BLaER1 treated with 17β-estradiol and CSF1 and Interleukin-3, amounts not matched to agents 10 nM and 100 nM (cell line): ENCODE results near the gene EMP1.

ENCODE experiments used
- H3K27ac ChIP-seq, 11 experiments: shearing (Covaris generic); formaldehyde crosslinking; 2 replicates each; pipeline ENCODE4 v1.8.1; 2022
- H3K27me3 ChIP-seq, 11 experiments: shearing (Covaris generic); formaldehyde crosslinking; 2 replicates each; pipeline ENCODE4 v1.8.1; 2022
- H3K36me3 ChIP-seq, 11 experiments: shearing (Covaris generic); formaldehyde crosslinking; 2 replicates each; pipeline ENCODE4 v1.8.1; 2022
- H3K4me1 ChIP-seq, 10 experiments: shearing (Covaris generic); formaldehyde crosslinking; 2 replicates each; pipeline ENCODE4 v1.8.1; 2022
- H3K4me2 ChIP-seq, 11 experiments: shearing (Covaris generic); formaldehyde crosslinking; 2 replicates each; pipeline ENCODE4 v1.8.1; 2022
- H3K4me3 ChIP-seq, 10 experiments: shearing (Covaris generic); formaldehyde crosslinking; 2 replicates each; pipeline ENCODE4 v1.8.1; 2022
- H3K9ac ChIP-seq, 11 experiments: shearing (Covaris generic); formaldehyde crosslinking; 2 replicates each; pipeline ENCODE4 v1.8.1; 2022
- H3K9me3 ChIP-seq, 11 experiments: shearing (Covaris generic); formaldehyde crosslinking; replicated peaks in 1 of 11; 2 replicates each; pipeline ENCODE4 v1.8.1; 2022
- H4K20me1 ChIP-seq, 11 experiments: shearing (Covaris generic); formaldehyde crosslinking; 2 replicates each; pipeline ENCODE4 v1.8.1; 2022
- Cebpa-rat ChIP-seq, 11 experiments: shearing (Covaris generic); IDR thresholded peaks; 2 replicates each; pipeline ENCODE4 v1.8.1; 2022

The EMP1 gene

GRCh38 chr12:13227191-13227590 is 30.7 kb downstream of the EMP1 start:
- H3K9me3 ChIP-seq: peaks cover 5 to 10% (median 8%) of the 10 kb centered on the region in 11 experiments; a peak in 17 of 22 replicates
- no peaks in the 10 kb centered on the region for H4K20me1 ChIP-seq
- H3K27ac ChIP-seq: no peak overlapping the region
- no peak overlapping the region for H3K4me2 ChIP-seq
- no peaks in the 10 kb centered on the region for H3K36me3 ChIP-seq
- peaks cover 0 to 4% (median 0%) of the 10 kb centered on the region in 10 experiments; a peak in 2 of 20 replicates for H3K4me1 ChIP-seq
- no peak overlapping the region for H3K9ac ChIP-seq
- no peaks in the 10 kb centered on the region for H3K27me3 ChIP-seq
- TF ChIP-seq Cebpa-rat (IDR thresholded peaks at IDR 0.05): no peak
- no peak overlapping the region for H3K4me3 ChIP-seq

GRCh38 chr12:13228579-13228978 is 32.1 kb downstream of the EMP1 start:
- H3K4me3 ChIP-seq: no peak overlapping the region
- no peak for TF ChIP-seq Cebpa-rat (IDR thresholded peaks at IDR 0.05)
- no peaks in the 10 kb centered on the region for H3K36me3 ChIP-seq
- H3K27me3 ChIP-seq: no peaks in the 10 kb centered on the region
- H4K20me1 ChIP-seq: no peaks in the 10 kb centered on the region
- peaks cover 6 to 13% (median 11%) of the 10 kb centered on the region in 11 experiments; a peak in 17 of 22 replicates for H3K9me3 ChIP-seq
- H3K27ac ChIP-seq: no peak overlapping the region
- H3K4me2 ChIP-seq: no peak overlapping the region
- H3K9ac ChIP-seq: no peak overlapping the region
- H3K4me1 ChIP-seq: no peaks in the 10 kb centered on the region

GRCh38 chr12:13229504-13229903 is 33.0 kb downstream of the EMP1 start:
- Histone ChIP-seq H3K4me2 (no peak overlapping the region), H3K4me3 (no peak overlapping the region), H4K20me1 (no peaks in the 10 kb centered on the region), H3K27me3 (no peaks in the 10 kb centered on the region), H3K4me1 (no peaks in the 10 kb centered on the region), H3K27ac (no peak overlapping the region), H3K36me3 (no peaks in the 10 kb centered on the region), H3K9ac (no peak overlapping the region), H3K9me3 (peaks cover 6 to 13% (median 11%) of the 10 kb centered on the region in 11 experiments; a peak in 17 of 22 replicates)
- no peak for TF ChIP-seq Cebpa-rat (IDR thresholded peaks at IDR 0.05)

- Histone ChIP-seq H3K9ac (no peak overlapping the region), H4K20me1 (no peaks in the 10 kb centered on the region), H3K4me2 (no peak overlapping the region), H3K36me3 (no peaks in the 10 kb centered on the region), H3K27ac (no peak overlapping the region), H3K27me3 (no peaks in the 10 kb centered on the region), H3K4me3 (no peak overlapping the region), H3K9me3 (peaks cover 6 to 13% (median 11%) of the 10 kb centered on the region in 11 experiments; a peak in 17 of 22 replicates), H3K4me1 (no peaks in the 10 kb centered on the region)
- no peak for TF ChIP-seq Cebpa-rat (IDR thresholded peaks at IDR 0.05)
Observed at GRCh38 chr12:13230500-13230899, 34.0 kb downstream of the EMP1 start.

- Histone ChIP-seq H3K4me3 (no peak overlapping the region), H3K27me3 (no peaks in the 10 kb centered on the region)
Observed at GRCh38 chr12:13233830-13234641, 37.5 kb downstream of the EMP1 start.

GRCh38 chr12:13238204-13238603 is 41.7 kb downstream of the EMP1 start:
- no peaks in the 10 kb centered on the region for H3K36me3 ChIP-seq
- H3K27ac ChIP-seq: no peak overlapping the region
- H3K9ac ChIP-seq: no peak overlapping the region
- H3K4me3 ChIP-seq: no peak overlapping the region
- H3K4me1 ChIP-seq: peaks cover 0 to 6% (median 0%) of the 10 kb centered on the region in 10 experiments; a peak in 1 of 20 replicates
- no peaks in the 10 kb centered on the region for H3K9me3 ChIP-seq
- H4K20me1 ChIP-seq: no peaks in the 10 kb centered on the region; a peak in 1 of 22 replicates
- H3K4me2 ChIP-seq: no peak overlapping the region
- TF ChIP-seq Cebpa-rat (IDR thresholded peaks at IDR 0.05): no peak
- H3K27me3 ChIP-seq: no peaks in the 10 kb centered on the region

More at GRCh38 chr12:13233830-13234641, 37.5 kb downstream of the EMP1 start:
- no peak overlapping the region for H3K27ac ChIP-seq
- H3K36me3 ChIP-seq: no peaks in the 10 kb centered on the region
- TF ChIP-seq Cebpa-rat (IDR thresholded peaks at IDR 0.05): no peak
- no peak overlapping the region for H3K4me2 ChIP-seq
- H3K9me3 ChIP-seq: peaks cover 6 to 13% (median 11%) of the 10 kb centered on the region in 11 experiments; a peak in 17 of 22 replicates
- no peaks in the 10 kb centered on the region; a peak in 1 of 22 replicates for H4K20me1 ChIP-seq
- H3K9ac ChIP-seq: no peak overlapping the region
- no peaks in the 10 kb centered on the region for H3K4me1 ChIP-seq

- no peak overlapping the region for H3K27ac ChIP-seq
- no peak overlapping the region for H3K4me3 ChIP-seq
- H3K9ac ChIP-seq: no peak overlapping the region
- H4K20me1 ChIP-seq: no peaks in the 10 kb centered on the region; a peak in 1 of 22 replicates
- H3K36me3 ChIP-seq: no peaks in the 10 kb centered on the region
- H3K4me1 ChIP-seq: peaks cover 0 to 6% (median 0%) of the 10 kb centered on the region in 10 experiments; a peak in 1 of 20 replicates
- no peak overlapping the region for H3K4me2 ChIP-seq
- H3K9me3 ChIP-seq: no peaks in the 10 kb centered on the region
- no peak for TF ChIP-seq Cebpa-rat (IDR thresholded peaks at IDR 0.05)
- H3K27me3 ChIP-seq: no peaks in the 10 kb centered on the region
Observed at GRCh38 chr12:13241833-13242488, 45.4 kb downstream of the EMP1 start.

GRCh38 chr12:13242936-13243335 is 46.4 kb downstream of the EMP1 start:
- Histone ChIP-seq H3K4me1 (peaks cover 0 to 6% (median 0%) of the 10 kb centered on the region in 10 experiments; a peak in 1 of 20 replicates), H3K4me2 (0 out of 22 replicates have a peak overlapping the region, but pooled peaks of 1 of the 11 experiments have one; percentile 11), H3K9me3 (no peaks in the 10 kb centered on the region), H3K27ac (no peak overlapping the region), H3K4me3 (no peak overlapping the region), H4K20me1 (no peaks in the 10 kb centered on the region), H3K27me3 (no peaks in the 10 kb centered on the region), H3K9ac (no peak overlapping the region), H3K36me3 (no peaks in the 10 kb centered on the region)
- no peak for TF ChIP-seq Cebpa-rat (IDR thresholded peaks at IDR 0.05)

- no peak overlapping the region for H3K4me3 ChIP-seq
- H3K36me3 ChIP-seq: no peaks in the 10 kb centered on the region
- no peak overlapping the region for H3K27ac ChIP-seq
- no peaks in the 10 kb centered on the region for H3K9me3 ChIP-seq
- no peak for TF ChIP-seq Cebpa-rat (IDR thresholded peaks at IDR 0.05)
- H3K4me2 ChIP-seq: no peak overlapping the region
- H4K20me1 ChIP-seq: no peaks in the 10 kb centered on the region
- no peak overlapping the region for H3K9ac ChIP-seq
- H3K4me1 ChIP-seq: peaks cover 0 to 6% (median 0%) of the 10 kb centered on the region in 10 experiments; a peak in 1 of 20 replicates
- no peaks in the 10 kb centered on the region for H3K27me3 ChIP-seq
Observed at GRCh38 chr12:13243516-13244070, 47.1 kb downstream of the EMP1 start.
